Stimulated activated naive CD8-positive, alpha-beta T cell treated with anti-CD3 and anti-CD28 coated beads, Interleukin-15, Interleukin-2, amounts not matched to agents 100 U/mL and 50 U/mL, for 24 hours (primary cell): Measurements from ENCODE around the gene CABCOCO1.
"Not testable (repeated sequence)": the region's sequence is repeated elsewhere in the genome, so short reads cannot be mapped to it uniquely, and the experiment has no call there.

Experiments used
- ATAC-seq: fragments of 150-1000 bp; cut with Tn5 transposase; one replicate; pipeline ENCODE4 v1.10.0; 2021
- DNase-seq: peaks from one replicate; pipeline ENCODE4 v3.0.0; 2021

The CABCOCO1 gene

DNA sequence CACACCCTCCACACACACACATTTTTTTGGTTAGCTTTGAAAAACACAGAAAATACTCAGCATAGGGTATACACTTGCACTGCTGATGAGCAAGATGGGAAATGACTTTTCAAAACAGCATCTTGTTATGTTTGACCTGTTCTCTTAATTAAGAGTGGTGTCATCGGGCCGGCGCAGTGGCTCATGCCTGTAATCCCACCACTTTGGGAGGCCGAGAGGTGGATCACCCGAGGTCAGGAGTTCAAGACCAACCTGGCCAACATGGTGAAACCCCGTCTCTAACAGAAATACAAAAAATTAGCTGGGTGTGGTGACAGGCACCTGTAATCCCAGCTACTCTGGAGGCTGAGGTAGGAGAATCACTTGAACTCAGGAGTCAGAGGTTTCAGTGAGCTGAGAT is 56.7 kb downstream of the CABCOCO1 start:
- not testable (repeated sequence) for ATAC-seq, DNase-seq

DNA sequence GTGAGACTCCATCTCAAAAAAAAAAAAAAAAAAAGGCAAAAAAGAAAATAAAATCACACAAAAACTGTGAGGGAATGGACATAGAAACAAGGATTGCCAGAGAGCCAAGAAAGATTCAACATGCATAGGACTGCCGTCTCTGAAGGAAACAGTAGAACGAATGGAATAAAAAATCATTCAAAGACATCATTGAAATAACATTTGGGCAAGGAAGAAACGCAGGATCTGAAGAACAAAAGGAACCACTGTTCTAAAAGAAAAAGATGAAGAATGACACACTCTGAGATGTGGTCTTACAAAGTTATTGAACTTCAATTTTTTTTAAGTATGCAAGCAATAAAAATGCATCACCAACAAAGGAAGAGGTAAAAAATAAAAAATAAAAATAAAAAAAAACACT is 57.2 kb downstream of the CABCOCO1 start:
- ATAC-seq (no peak), DNase-seq (no peak)

DNA sequence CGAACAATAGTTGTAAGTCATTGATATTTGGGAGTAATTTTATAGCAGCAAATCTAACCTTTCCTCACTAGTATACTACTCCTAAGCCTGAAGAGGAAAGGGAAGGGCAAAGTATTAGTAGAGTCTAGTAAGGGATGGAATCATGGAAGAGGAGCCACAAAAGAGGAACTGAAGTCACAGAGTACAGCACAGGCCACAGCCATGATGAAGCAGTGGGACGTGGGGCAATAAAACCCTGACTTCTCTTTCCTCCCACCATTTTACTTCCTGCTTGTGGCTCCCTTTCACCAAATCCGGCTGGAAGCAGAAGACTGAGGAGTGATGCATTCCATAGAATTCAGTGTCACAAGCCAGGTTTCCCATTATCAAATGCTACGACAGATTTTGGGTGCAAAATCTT is 58.7 kb downstream of the CABCOCO1 start:
- DNase-seq (no peak), ATAC-seq (no peak)

DNA sequence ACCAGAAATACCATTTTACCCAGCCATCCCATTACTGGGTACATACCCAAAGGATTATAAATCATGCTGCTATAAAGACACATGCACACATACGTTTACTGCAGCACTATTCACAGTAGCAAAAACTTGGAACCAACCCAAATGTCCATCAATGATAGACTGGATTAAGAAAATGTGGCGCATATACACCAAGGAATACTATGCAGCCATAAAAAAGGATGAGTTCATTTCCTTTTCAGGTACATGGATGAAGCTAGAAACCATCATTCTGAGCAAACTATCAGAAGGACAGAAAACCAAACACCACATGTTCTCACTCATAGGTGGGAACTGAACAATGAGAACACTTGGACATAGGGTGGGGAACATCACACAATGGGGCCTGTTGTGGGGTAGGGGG is 62.5 kb downstream of the CABCOCO1 start:
- DNase-seq, ATAC-seq: not testable (repeated sequence)

DNA sequence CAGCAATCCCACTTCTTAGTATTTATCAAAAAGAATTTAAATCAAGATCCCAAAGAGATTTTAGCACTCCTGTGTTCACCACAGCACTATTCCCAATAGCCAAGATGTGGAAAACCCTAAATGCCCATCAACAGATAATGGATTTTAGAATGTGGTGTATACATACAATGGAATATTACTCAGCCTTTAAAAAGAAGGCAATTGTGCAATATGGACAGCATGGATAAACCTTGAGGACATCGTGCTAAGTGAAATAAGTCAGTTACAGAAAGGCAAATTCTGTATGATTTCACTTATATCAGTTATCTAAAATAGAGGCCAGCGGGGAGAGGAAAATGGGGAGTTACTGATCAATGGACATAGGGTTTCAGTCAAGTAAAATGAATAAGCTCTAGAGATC is 66.9 kb downstream of the CABCOCO1 start:
- ATAC-seq: no peak
- DNase-seq: no peak

DNA sequence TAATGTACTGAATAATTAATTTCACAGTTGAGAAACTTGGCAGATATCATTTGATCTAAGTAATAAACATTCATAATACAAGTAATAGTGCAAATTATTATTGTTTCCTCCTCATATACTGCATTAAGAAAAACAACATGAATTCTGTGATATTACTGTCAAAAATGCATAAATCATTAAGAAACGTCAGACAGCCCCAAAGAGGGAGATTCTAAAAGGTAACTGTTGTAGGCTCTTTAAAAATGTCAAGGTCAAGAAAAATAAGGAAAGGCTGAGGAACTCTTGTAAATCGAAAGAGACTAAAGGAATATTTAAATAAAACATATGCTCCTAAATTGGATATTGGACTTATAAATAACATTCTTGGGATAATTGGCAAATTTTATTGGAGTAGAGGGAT is 67.9 kb downstream of the CABCOCO1 start:
- ATAC-seq (no peak), DNase-seq (no peak)

DNA sequence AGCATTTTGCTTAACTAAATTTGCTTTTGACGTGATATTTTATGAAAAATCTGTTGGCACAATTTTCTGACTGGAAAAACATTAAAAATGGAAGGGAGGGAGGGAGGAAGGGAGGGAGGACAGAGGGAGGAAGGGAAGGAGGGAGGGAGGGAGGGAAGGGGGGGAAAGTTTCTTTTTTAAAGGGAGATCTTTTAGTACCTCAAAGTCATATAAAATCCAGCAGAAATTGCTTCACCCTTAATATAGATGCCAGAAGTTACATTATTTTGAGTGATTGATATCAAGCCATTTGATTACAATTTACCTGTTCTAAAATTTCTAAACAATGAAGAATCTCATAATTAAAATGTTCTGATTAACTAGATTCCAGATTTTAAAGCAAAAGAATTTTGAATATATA is 68.9 kb downstream of the CABCOCO1 start:
- ATAC-seq (no peak), DNase-seq (no peak)

DNA sequence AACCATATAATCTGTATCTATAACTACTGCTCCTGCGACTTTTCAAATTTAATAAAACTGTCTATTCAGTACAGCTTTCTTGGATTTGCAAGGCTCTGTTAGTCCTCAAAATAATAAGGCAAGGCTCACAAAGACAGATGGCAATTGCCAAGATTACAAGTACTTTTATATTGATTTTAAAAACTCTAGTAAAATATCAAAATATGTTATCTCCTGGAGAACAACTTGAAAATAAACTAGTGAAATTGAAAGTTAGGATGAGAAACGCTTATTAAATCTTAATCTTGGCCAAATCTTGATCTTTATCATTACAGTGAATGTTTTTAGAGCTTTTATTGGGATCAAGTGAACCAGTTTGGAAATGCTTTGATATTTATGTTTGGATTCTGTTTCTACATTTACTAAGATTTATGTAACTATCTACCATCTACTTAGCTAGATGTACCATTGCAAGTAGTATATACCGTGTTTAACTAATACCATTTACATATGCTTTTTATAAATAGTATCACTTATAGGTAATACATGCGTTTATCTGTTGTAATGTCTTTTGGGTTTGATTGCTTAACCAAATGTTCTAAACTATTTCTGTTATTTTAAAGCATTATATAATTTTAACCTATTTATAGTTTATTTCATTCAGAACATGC is 70.0 kb downstream of the CABCOCO1 start:
- no peak for DNase-seq
- no peak for ATAC-seq

DNA sequence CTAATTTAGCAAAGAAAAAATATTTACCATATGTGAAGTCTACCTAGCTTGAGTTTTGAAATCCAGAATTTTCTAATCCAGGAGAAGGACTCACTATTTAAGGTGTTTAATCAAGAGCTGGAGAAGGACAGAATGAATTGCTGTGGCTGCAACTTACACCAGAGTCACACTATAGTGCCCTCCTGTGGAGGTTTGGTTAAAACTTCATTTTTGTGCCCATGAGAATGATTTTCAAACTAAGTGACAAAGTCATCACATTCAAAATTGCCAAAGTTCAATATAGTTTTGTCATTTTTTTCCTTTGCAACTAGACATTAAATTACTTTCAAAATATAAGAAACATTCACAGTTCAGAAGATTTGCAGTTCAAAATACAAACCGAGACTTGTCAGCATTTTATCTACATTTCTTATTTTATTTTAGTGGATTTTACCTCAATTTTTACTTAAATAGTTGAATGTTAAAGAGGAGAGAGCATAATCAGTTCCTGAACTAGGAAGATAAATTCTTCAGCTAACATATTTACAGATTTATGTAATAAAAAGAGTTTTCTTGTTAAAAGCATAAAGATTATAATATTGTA is 70.7 kb downstream of the CABCOCO1 start:
- DNase-seq (peak; percentile 12), ATAC-seq (no peak)

DNA sequence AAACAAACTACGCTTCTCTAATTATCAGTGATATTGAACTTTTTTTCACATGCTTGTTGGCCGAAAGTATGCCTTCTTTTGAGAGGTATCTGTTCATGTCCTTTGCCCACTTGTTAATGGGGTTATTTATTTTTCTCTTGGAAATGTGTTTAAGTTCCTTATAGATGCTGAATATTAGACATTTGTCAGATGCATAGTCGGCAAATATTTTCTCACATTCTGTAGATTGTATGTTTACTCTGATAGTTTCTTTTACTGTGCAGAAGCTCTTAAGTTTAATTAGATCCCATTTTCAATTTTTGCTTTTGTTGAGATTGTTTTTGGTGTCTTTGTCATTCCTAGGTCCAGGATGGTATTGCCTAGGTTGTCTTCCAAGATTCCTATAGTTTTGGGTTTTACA is 73.2 kb downstream of the CABCOCO1 start:
- DNase-seq (no peak), ATAC-seq (no peak)

DNA sequence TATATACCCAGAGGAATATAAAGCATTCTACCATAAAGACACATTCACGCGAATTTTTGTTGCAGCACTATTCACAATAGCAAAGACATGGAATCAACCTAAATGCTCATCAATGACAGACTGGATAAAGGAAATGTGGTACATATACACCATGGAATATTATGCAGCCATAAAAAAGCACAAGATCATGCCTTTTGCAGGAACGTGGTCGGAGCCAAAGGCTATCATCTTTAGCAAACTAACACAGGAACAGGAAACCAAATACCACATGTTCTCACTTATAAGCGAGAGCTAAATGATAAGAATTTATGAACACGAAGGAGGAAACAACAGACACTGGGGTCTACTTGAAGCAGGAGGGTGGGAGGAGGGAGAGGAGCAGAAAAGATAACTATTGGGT is 74.7 kb downstream of the CABCOCO1 start:
- DNase-seq: not testable (repeated sequence)

DNA sequence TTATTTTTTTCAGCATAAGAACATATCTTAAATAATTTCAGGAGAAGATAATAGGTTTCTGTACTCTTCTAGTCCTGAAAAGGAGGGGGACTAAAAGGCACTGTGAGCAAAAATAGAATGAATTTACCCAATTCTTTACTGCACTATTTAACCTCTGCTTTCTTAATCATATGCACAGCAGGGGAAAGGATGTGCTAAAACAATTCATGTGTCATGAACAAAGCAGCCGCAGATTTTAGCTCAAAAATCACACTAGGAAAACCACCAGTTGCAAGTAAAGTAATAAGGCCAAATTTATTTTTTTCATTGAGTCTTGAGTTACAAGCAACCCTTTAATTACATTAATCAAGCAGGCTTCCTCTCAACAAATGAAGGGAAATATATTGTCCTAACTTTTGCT is 80.1 kb downstream of the CABCOCO1 start:
- DNase-seq (no peak), ATAC-seq (no peak)

More for the DNA sequence above, 74.7 kb downstream of the CABCOCO1 start:
- not testable (repeated sequence) for ATAC-seq

DNA sequence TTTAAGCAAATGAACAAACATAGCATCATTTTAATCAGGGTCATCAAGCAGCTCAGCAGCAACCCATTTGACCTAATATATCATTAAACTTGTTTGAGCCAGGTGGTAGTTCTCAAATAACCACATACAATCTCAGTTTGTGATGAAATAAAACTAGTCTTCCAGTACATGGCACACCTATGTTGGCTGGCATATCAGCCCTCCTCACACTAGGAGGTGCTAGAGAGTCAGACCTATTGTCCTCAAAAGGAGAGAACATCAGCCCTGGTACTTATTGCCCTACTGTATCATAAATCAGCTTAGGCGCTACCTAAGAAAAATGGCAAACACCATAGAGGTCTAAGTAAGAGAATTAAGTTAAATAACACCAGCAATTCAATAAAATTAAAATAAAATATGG is 81.7 kb downstream of the CABCOCO1 start:
- peak; percentile 8 for DNase-seq
- peak; percentile 43 for ATAC-seq

DNA sequence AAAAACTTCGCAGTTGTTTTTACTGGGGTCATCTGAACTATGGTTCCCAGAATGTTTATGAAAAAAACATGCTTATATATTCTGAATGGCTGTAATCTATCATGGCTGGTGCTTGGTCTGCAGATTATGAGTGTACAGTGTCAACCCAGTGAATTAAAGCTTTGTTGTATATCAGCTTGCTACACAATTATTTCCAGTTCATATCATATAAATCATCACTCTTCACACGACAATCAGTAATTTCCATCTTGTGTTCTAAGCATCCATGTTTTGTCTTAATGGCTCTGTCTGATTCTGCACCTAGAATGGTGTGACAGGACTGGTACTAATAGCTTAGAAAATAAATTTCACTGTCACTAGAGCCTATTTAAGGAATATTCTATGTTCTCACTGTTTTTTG is 83.6 kb downstream of the CABCOCO1 start:
- ATAC-seq (no peak), DNase-seq (no peak)

DNA sequence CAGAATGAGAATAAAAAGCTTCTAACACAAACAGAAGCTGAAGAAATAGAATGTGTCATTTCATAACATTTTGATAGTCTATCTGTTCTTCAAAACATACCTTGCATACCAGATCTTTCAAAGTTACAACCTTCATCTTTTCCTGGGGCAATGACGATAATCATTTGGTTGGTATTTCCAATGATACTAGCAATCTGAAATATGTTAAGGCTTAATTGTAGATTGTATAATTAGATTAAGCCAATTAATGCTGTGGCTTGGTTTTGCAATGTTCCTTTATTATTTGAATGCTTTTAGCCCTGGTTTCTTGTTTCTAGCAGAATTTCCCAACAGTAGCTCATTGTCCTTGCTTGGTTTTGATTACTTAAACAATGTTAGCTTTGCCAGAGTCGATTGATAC is 84.6 kb downstream of the CABCOCO1 start:
- no peak for ATAC-seq
- DNase-seq: no peak

DNA sequence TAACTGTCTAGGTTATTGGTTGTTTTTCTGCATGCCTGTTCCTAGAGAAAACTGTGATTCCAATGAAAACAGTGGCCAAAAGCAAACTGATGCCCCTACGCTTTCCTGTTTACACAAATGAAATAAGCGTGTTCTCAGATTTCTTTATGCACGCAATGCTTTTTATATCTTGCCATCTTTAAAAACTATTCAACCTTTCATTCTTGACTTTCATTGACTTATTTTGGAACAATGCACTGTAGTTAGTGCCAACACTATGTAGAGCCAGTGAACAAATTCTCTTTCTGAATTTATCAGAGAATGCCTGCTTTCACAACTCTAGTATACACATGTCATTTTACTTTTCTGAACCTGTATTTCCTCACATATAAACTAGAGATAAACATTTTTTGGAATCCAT is 86.6 kb downstream of the CABCOCO1 start:
- ATAC-seq (no peak), DNase-seq (no peak)

DNA sequence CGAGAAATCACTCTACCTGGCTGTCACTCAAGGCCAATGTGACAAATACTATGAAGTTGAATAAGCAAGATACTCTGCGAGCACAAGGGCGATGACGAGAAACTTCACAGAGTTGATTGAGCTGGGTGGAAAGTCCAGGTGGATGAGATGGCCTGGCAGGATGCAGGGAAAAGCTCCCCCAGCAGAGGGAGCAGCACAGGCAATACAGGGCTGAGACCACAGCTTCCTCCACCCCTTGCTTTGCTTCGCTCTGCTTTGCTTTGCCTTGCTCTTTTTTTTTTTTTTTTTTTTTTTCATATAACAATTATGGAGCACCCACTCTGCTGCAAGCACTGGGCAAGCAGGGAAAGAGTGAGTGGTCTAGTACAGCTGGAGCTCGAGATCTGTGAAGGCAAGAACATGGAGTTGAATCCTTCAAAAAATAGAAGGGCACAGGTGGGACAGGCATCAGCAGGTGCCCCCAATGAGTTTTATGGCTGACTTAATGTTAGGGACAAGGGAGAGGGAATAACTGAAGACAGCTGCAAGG is 88.3 kb downstream of the CABCOCO1 start:
- DNase-seq (peak; percentile 75), ATAC-seq (peak; percentile 97)

DNA sequence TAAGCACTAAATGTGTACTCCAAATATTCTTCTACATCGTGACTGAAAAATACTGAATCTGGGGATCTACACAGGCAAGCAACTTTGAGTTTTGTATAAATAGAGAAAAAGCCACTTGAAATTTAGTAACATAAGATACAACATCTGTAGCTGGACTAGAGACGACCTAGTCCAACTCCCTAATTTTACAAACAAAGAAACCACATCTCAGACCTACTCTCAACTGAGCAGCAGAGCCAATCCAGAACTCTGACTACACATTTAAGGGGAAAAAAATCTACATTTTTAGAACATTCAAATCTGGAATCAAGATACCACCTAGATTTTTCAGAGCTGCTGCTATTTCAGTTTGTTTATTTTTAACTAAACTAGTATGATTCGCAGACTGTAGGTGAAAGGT is 88.9 kb downstream of the CABCOCO1 start:
- ATAC-seq: no peak
- no peak for DNase-seq

DNA sequence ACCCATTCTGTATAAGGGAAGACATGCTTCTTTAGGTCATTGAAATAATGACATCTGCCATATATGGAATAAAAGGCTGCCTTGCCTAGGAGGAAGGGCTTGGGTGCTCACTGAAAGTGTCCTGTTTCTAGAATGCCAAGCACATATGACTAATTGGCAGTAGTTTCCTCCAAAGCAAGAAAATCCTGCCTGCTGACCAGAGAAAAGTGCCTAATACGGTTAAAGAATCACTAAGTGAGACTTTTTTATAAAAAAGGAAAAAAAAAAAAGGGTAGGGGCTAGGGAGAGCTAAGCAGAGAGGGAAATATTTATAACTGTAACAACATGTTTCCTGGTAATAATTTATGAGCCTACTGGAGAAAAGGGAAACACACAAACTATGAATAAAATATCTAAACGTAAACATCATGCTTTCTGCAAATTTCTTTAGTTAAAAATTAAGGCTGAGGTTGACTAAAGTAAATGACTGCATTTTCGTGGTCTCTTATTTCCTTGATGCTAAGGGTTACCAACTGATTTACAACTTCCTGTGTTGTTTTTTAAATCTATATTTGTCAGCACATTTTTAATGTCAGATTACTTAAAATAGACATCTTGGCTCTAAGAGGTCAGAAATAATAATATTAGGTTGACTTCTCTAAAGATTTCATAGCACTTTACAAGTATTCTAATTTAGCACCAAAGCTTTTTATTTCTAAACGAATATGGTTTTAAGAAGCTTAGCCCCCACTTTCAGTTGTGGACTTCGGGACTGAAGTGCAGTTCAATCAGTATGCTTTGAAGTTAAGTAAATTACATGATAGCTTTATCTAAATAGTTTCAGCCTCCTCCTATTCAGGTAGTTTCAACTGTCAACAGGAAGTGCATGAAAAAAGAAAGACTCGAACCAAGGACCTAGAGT is 89.6 kb downstream of the CABCOCO1 start:
- ATAC-seq (peak; percentile 47), DNase-seq (no peak)

DNA sequence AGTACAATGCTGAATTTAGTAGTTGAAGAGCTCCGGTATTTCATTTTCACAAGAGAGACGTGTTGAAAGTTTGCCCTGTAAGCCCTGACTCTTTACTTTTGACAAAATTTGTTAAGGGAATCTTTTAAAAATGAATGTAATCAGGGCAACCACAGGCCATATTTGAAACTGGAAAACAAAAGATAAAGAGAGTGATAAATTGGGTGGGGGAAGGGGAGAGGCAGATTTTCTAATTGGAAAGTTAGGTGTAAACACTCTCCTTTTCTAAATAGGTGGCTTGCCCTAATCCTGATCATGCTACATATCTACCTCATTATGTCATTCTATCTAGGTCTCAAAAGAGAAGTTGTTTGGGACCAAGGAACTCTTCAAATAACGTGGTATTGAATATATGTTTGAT is 90.7 kb downstream of the CABCOCO1 start:
- no peak for ATAC-seq
- DNase-seq: no peak

DNA sequence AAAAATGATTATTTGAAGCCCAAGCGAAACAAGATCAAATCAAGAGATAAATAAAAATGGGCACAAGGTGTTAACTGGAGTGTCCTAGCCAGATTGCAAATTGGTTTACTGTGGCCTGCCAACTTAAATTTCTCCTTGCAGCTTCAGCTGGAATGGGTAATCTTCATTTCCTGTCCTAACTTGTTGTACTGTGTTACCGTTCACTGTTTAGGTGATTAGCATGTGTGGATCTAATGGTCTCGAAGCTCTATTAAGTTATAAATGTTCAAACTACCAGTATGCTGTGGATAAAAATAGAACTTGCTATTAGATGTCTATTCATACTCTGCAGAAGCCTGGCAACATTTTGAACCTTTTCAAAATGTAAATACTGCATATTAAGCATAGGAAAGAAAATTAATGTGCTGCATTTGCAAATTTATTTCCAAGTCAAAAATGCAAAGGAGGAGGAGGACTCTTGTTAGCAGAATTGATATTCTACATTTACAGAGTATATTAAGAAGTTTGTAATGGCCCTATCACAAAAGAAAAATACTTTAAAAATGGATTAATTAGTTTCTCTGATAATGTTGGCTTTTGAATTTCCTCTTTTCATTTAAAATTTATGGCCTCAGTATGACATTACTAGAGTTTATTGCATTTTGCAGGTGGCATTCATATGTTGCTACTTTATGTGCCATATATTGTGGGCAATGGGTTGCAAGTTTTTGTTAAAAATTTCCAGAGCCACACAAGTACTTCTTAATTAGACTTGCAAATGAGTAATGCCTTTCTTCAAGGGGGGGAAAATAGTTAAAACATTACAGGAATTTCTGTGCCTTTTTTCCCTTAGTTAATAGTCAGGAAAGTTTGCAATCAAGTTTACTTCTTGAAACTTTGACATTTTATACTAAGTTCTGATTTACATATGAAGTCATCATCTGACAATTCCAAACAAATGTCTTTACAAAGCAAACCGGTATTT is 92.1 kb downstream of the CABCOCO1 start:
- ATAC-seq (no peak), DNase-seq (no peak)

DNA sequence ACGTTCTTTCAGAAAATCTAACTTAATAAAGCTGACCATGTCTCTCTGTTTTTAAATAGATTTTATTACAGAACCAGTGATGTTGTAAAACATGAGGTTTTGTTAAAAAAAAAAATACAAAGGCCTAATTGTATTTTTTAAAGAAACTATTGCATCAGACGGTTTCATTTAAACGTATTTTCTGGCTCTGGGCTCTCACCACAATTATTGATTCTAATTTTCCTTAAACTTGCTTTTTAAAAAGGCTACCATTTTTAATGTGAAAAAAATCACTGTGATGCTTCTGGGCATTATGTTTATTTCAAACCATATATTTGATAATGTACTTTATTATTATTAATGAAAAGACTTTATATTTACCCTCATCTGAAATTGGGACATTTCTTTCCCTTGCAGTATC is 94.3 kb downstream of the CABCOCO1 start:
- no peak for DNase-seq
- ATAC-seq: no peak
